Heart left ventricle (tissue), 13 donors: ENCODE data around the gene IFNGR2.

Source experiments
- POLR2A ChIP-seq, 2 donors: fragments of 450-650 bp; IDR thresholded peaks; one replicate each; pipeline ENCODE4 v1.6.1; 2017; ENCODE audit warnings: antibody characterized with exemption in 2 of 2, mild to moderate bottlenecking in 2 of 2, moderate library complexity in 2 of 2
- TF ChIP-seq, protein P1 (sequence below), 12 donors: fragments of 200-600 bp; sonication (generic) in 4 of 12; IDR thresholded peaks; one replicate each; pipeline versions ENCODE4 v1.5.0 to v1.8.0; 2018 to 2022; ENCODE audit warnings: antibody characterized with exemption in 12 of 12, mild to moderate bottlenecking in 5 of 12
- donor health status: ischemic (EF 13 %, LVEDD 7.1; RV severe dilation, severe dysfunction).
- donor health status: DM: no; HTN: yes; CAD: no.
- donor health status: DM: no; HTN: no; CAD: no.
- donor health status: ischemic (EF 25% LVEDD 6.9; RV normal size, moderate dysfunction).
- donor health status: ischemic (EF 25% LVEDD 5.7; RV mildly dilated, moderate dysfunction).
- donor health status: ischemic (EF 35%, LVEDD 5.7; RV mildly dilated, moderate dysfunction).
- donor health status: nonischemic (EF 11% LVEDD 7.7; RV severe dilation, severe dysfunction).
- donor health status: DM: yes; HTN: yes; CAD: no.
- donor health status: PGD.
- donor health status: ischemic (EF 29% LVEDD 5.4; RV normal size, mild dysfunction).
- donor health status: nonischemic (EF 23%, LVEDD 6.1; RV moderate dilation, normal function).

DNA sequence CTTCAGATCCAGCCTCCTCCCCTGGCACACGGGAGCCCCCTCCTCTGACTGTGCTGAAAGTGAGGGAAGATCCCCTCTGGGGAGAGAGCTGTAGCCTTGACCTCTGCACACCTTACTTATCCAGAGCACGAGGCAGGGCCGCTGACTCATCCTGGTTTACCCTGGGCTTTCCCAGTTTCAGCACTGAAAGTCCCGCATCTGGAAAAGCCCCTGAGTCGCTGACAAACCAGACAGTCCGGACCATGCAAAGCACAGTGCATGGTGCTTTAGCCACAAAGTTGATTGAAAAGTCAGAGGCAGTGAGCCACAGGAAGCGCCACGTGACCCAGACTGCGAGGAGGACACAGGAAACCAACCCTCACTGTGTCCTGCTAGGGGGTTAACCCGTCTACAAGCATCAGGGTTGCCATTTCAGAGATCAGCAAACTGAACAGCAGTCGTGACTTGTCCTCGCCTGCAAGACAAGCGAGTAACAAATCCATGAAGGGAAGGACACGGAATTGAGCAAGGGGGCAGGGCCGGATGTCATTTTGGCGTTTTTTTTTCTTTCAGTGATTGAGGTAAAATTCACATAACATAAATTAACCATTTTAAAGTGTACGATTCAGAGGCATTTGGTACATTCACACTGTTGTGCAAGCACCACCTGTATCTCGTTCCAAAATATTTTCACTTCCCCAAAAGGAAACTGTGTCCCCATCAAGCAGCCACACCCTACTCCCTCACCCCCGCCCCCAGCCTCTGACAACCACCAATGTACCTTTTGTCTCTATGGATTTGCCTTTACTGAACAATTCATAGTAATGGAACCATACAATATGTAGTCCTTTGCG, 19.9 kb upstream of the IFNGR2 start:
- peak in 1 of 2 donors; percentile 27 for TF ChIP-seq POLR2A (IDR thresholded peaks at IDR 0.05)
- TF ChIP-seq, protein P1, sequence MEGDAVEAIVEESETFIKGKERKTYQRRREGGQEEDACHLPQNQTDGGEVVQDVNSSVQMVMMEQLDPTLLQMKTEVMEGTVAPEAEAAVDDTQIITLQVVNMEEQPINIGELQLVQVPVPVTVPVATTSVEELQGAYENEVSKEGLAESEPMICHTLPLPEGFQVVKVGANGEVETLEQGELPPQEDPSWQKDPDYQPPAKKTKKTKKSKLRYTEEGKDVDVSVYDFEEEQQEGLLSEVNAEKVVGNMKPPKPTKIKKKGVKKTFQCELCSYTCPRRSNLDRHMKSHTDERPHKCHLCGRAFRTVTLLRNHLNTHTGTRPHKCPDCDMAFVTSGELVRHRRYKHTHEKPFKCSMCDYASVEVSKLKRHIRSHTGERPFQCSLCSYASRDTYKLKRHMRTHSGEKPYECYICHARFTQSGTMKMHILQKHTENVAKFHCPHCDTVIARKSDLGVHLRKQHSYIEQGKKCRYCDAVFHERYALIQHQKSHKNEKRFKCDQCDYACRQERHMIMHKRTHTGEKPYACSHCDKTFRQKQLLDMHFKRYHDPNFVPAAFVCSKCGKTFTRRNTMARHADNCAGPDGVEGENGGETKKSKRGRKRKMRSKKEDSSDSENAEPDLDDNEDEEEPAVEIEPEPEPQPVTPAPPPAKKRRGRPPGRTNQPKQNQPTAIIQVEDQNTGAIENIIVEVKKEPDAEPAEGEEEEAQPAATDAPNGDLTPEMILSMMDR (IDR thresholded peaks at IDR 0.05), result no peak
